Measurements from ENCODE around the gene SPAG7. TPM values are rescaled to one million over a fixed set of nuclear protein-coding genes. Genes with fewer than 3 reads are reported as not detected.
A peak's percentile ranks its signal among the peaks of the same experiment; 100 is the strongest.

Gene SPAG7
- total and polyA plus RNA-seq, 2 experiments from 2014 or later, result 64.3 to 194 TPM

- peaks cover 18% of the 10 kb centered on the region for H3K4me1 ChIP-seq (ENCODE audit: insufficient read depth)
- no peaks in the 10 kb centered on the region for H3K9me2 ChIP-seq (replicated peaks; ENCODE audit: insufficient read depth)
- no peaks in the 10 kb centered on the region for H3K27me3 ChIP-seq
- peak overlapping the region; percentile 34 for H3K4me3 ChIP-seq
- H3K36me3 ChIP-seq (replicated peaks; ENCODE audit: insufficient read depth, low read depth), result no peaks in the 10 kb centered on the region
- no peaks in the 10 kb centered on the region for H3K9me3 ChIP-seq (ENCODE audit: low read depth)
- peak overlapping the region; percentile 87 for H3K27ac ChIP-seq
- H2AFZ ChIP-seq, result no peak overlapping the region
- peak overlapping the region; percentile 94 for H3K4me2 ChIP-seq
- no peak for DNase-seq (ENCODE audit: low spot score)
- H4K20me1 ChIP-seq (ENCODE audit: insufficient read depth, poor library complexity, severe bottlenecking), result peaks cover 12% of the 10 kb centered on the region
- TF ChIP-seq CTCF (IDR thresholded peaks at IDR 0.05; ENCODE audit: poor library complexity) (no peak), EZH2phosphoT487 (IDR thresholded peaks at IDR 0.05; ENCODE audit: low read depth, severe bottlenecking, unreplicated experiment) (no peak), EZH2 (IDR thresholded peaks at IDR 0.05; ENCODE audit: borderline replicate concordance) (no peak)
- peaks cover 28% of the 10 kb centered on the region for H3K79me2 ChIP-seq
- 69% methylated on average over 12 of the region's 12 CpGs for WGBS (ENCODE audit: low lambda C conversion rate, missing lambda C conversion rate)
These were observed 31.9 kb upstream of the SPAG7 start for GRCh38 chr17:4999430-5000093.

GRCh38 chr17:4998732-4999429, 31.3 kb upstream of the SPAG7 start:
- Histone ChIP-seq H3K27me3 (no peaks in the 10 kb centered on the region), H3K27ac (peak overlapping the region; percentile 87), H3K4me2 (peak overlapping the region; percentile 94), H3K9me2 (replicated peaks; ENCODE audit: insufficient read depth) (no peaks in the 10 kb centered on the region), H2AFZ (no peak overlapping the region), H3K79me2 (peaks cover 28% of the 10 kb centered on the region), H3K9me3 (ENCODE audit: low read depth) (no peaks in the 10 kb centered on the region), H3K36me3 (replicated peaks; ENCODE audit: insufficient read depth, low read depth) (no peaks in the 10 kb centered on the region), H3K4me3 (peak overlapping the region; percentile 98), H4K20me1 (ENCODE audit: insufficient read depth, poor library complexity, severe bottlenecking) (peaks cover 12% of the 10 kb centered on the region), H3K4me1 (ENCODE audit: insufficient read depth) (peaks cover 18% of the 10 kb centered on the region)
- TF ChIP-seq EZH2 (IDR thresholded peaks at IDR 0.05; ENCODE audit: borderline replicate concordance), result no peak
- no peak for TF ChIP-seq EZH2phosphoT487 (IDR thresholded peaks at IDR 0.05; ENCODE audit: low read depth, severe bottlenecking, unreplicated experiment)
- no peak for TF ChIP-seq CTCF (IDR thresholded peaks at IDR 0.05; ENCODE audit: poor library complexity)
- peak; percentile 80 for DNase-seq (ENCODE audit: low spot score)
- WGBS (ENCODE audit: low lambda C conversion rate, missing lambda C conversion rate), result 16% methylated on average over 13 of the region's 14 CpGs

DNA sequence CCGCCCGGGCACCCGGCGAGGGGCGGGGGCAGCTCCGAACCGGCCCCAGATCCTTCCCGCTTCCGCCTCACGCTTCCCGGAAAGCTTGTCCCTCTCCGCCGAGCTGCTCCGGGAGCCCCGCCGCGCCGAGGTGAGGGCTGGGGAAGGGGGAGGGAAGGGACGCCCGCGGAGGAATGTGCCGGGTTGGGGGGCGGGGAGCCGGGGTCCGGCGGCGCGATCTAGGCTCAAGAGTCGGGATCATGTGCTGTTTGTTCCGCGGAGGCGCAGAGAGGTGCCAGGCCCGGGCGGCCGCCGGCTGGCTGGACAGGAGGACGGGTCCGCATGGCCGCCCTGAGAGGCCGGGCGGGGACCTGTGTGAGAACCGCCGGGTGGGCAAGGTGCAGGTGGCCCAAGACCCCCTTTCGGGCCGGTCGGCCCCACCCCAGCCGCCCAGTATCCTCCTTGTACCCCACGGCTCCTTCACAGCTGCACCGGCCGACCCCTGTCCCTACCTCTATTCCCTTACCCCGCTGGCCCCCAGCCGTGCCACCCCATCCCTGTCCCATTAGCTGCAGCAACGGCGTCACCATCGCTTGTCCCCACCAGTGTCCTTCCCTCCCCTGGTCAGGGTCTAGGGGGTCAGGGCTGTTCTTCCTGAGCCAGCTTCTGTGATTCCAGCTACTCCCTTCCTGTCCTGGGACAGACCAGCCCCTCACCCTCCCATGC, 30.6 kb upstream of the SPAG7 start:
- Histone ChIP-seq H3K27ac (peak overlapping the region; percentile 87), H3K4me1 (ENCODE audit: insufficient read depth) (peaks cover 18% of the 10 kb centered on the region), H3K79me2 (peaks cover 28% of the 10 kb centered on the region), H3K27me3 (no peaks in the 10 kb centered on the region), H3K9me3 (ENCODE audit: low read depth) (no peaks in the 10 kb centered on the region), H3K9me2 (replicated peaks; ENCODE audit: insufficient read depth) (no peaks in the 10 kb centered on the region), H3K4me2 (peak overlapping the region; percentile 94), H3K4me3 (peak overlapping the region; percentile 98), H3K36me3 (replicated peaks; ENCODE audit: insufficient read depth, low read depth) (no peaks in the 10 kb centered on the region), H2AFZ (peak overlapping the region; percentile 72), H4K20me1 (ENCODE audit: insufficient read depth, poor library complexity, severe bottlenecking) (peaks cover 12% of the 10 kb centered on the region)
- TF ChIP-seq EZH2 (IDR thresholded peaks at IDR 0.05; ENCODE audit: borderline replicate concordance), result no peak
- 0% methylated on average over 15 of the region's 55 CpGs for WGBS (ENCODE audit: low lambda C conversion rate, missing lambda C conversion rate)
- DNase-seq (ENCODE audit: low spot score), result no peak
